ENCODE data around the gene SGMS2.

DNA sequence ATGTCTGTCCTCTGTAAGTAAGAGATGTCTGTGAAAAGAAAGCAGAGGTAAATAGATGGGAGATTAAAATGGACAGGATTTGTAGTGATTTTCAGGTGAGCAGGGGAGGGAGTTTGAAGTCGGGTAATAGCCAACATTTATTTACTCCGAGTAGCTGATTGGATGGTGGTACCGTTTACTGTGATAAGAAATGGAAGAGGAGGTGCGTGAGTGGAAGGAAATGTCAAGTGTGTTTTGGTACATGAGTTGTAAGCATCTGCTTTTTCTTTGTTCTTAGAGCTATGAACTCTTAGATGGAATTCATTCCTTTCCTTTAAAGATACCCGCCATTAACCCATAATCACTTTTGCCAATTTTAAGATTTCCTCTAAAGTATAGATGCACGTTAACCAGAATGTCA lies 45.5 kb downstream of the SGMS2 start:
- TF ChIP-seq CTCF (IDR thresholded peaks at IDR 0.05 in 2 of 3, conservative IDR thresholded peaks at IDR 0.05 in 1 of 3; ENCODE audit: control insufficient read depth in 2 of 3, extremely low read depth in 1 of 3, insufficient read depth in 1 of 3, low read depth in 3 of 3, low read length in 3 of 3) (no peak), IRF4 (IDR thresholded peaks at IDR 0.05; ENCODE audit: low read depth, low read length) (no peak), BACH1 (IDR thresholded peaks at IDR 0.05; ENCODE audit: borderline replicate concordance) (no peak), EZH2 (IDR thresholded peaks at IDR 0.05; ENCODE audit: borderline replicate concordance, control insufficient read depth, low read depth, low read length) (no peak), TAF1 (IDR thresholded peaks at IDR 0.05; ENCODE audit: borderline replicate concordance, low read depth, low read length) (no peak), PBX3 (IDR thresholded peaks at IDR 0.05; ENCODE audit: insufficient replicate concordance, low read depth, low read length) (no peak), POLR2AphosphoS5 (IDR thresholded peaks at IDR 0.05; ENCODE audit: low read length) (no peak)
- TF ChIP-seq, protein P1, sequence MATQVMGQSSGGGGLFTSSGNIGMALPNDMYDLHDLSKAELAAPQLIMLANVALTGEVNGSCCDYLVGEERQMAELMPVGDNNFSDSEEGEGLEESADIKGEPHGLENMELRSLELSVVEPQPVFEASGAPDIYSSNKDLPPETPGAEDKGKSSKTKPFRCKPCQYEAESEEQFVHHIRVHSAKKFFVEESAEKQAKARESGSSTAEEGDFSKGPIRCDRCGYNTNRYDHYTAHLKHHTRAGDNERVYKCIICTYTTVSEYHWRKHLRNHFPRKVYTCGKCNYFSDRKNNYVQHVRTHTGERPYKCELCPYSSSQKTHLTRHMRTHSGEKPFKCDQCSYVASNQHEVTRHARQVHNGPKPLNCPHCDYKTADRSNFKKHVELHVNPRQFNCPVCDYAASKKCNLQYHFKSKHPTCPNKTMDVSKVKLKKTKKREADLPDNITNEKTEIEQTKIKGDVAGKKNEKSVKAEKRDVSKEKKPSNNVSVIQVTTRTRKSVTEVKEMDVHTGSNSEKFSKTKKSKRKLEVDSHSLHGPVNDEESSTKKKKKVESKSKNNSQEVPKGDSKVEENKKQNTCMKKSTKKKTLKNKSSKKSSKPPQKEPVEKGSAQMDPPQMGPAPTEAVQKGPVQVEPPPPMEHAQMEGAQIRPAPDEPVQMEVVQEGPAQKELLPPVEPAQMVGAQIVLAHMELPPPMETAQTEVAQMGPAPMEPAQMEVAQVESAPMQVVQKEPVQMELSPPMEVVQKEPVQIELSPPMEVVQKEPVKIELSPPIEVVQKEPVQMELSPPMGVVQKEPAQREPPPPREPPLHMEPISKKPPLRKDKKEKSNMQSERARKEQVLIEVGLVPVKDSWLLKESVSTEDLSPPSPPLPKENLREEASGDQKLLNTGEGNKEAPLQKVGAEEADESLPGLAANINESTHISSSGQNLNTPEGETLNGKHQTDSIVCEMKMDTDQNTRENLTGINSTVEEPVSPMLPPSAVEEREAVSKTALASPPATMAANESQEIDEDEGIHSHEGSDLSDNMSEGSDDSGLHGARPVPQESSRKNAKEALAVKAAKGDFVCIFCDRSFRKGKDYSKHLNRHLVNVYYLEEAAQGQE (IDR thresholded peaks at IDR 0.05; ENCODE audit: low read depth, low read length): no peak
